ENCODE measurements around the gene CAPNS2. TPM values are rescaled to one million over a fixed set of nuclear protein-coding genes. Genes with fewer than 3 reads are reported as not detected.

The CAPNS2 gene
- total RNA-seq, 3 donors from 2014 or later: 0.41 to 0.60 (median 0.51) TPM

DNA sequence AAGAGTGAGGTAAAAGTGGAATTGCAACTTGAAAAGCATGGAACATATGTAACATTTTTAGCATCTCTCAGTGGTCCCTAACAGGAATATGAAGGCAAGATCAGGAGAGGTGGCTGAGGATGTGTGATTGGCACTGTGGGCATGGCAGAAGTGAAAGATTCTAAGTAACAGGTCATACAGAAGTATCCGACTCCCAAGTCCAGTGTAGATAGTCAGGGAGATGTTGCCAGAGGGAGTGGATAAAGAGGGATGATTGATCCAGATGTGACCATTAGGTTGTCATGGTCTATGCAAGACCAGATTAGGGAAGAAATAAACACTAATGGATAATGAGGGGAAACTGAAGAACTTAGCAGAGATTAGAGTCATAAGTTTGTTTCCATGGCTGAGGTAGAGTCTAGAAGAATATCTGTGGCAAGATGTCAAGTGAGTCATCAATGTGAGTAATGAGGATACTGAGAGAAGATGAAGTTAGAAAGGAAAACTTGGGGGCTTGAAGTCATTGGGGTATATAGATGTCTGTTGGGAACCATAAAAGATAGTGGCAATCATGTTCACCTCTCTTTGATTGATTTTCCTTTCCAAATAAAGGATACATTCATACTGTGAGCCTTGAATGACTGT is 23.9 kb upstream of the CAPNS2 start:
- intact Hi-C loops (cut with DNase I, micrococcal nuclease): loop anchor here (10.0 kb wide), 2 partner anchors 78 to 162 kb away; no protein-coding TSS in a partner anchor
- Histone ChIP-seq H3K9me3 (no peaks in the 10 kb centered on the region), H3K4me3 (no peak overlapping the region), H3K36me3 (ENCODE audit: low read depth) (no peaks in the 10 kb centered on the region), H3K4me1 (ENCODE audit: low read depth) (no peaks in the 10 kb centered on the region)
- no peak for DNase-seq
- ATAC-seq: no peak
- TF ChIP-seq, protein P1, sequence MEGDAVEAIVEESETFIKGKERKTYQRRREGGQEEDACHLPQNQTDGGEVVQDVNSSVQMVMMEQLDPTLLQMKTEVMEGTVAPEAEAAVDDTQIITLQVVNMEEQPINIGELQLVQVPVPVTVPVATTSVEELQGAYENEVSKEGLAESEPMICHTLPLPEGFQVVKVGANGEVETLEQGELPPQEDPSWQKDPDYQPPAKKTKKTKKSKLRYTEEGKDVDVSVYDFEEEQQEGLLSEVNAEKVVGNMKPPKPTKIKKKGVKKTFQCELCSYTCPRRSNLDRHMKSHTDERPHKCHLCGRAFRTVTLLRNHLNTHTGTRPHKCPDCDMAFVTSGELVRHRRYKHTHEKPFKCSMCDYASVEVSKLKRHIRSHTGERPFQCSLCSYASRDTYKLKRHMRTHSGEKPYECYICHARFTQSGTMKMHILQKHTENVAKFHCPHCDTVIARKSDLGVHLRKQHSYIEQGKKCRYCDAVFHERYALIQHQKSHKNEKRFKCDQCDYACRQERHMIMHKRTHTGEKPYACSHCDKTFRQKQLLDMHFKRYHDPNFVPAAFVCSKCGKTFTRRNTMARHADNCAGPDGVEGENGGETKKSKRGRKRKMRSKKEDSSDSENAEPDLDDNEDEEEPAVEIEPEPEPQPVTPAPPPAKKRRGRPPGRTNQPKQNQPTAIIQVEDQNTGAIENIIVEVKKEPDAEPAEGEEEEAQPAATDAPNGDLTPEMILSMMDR (IDR thresholded peaks at IDR 0.05): no peak

DNA sequence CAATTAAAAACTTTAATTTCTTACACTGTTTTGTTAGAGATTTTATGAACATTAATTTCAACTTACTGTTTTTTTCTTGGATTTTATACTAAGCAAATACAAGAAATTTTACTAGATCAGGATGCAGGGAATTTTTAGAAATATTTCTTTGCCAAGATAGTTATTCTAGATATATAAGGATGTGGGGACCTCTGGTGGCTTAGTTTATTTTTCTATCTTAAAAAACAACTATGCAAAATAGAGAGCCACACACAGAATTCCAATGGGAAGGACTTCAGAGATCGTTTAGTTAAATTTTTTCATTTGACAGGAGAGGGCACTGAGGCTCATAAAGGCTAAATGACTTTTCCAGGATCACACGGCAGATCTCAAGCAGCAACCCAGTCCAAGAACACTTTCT is 23.0 kb upstream of the CAPNS2 start:
- no peaks in the 10 kb centered on the region for H3K4me1 ChIP-seq (ENCODE audit: low read depth)
- no peaks in the 10 kb centered on the region for H3K36me3 ChIP-seq (ENCODE audit: low read depth)
- H3K4me3 ChIP-seq: no peak overlapping the region
- no peaks in the 10 kb centered on the region for H3K9me3 ChIP-seq
- DNase-seq: no peak
- no peak for ATAC-seq
- intact Hi-C loops (cut with DNase I, micrococcal nuclease): loop anchor here (10.0 kb wide), 2 partner anchors 79 to 161 kb away; no protein-coding TSS in a partner anchor
- TF ChIP-seq, protein P1 (IDR thresholded peaks at IDR 0.05): no peak

DNA sequence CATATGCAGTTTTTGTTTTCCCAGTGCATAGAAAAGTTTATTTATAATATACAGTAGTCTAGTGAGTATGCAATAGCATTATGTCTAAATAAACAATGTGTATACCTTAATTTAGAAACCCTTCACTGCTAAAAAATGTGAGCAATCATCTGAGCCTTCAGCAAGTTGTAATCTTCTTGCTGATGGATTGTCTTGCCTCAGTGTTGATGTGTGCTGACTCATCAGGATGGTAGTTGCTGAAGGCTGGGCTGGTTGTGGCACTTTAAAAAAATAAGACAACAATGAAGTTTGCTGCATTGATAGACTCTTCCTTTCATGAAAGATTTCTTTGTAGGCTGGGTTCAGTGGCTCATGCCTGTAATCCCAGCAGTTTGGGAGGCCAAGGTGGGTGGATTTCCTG is 13.9 kb upstream of the CAPNS2 start:
- H3K4me3 ChIP-seq: no peak overlapping the region
- no peaks in the 10 kb centered on the region for H3K9me3 ChIP-seq
- intact Hi-C loops (cut with DNase I, micrococcal nuclease): no loop called here
- no peak for DNase-seq
- H3K36me3 ChIP-seq (ENCODE audit: low read depth): no peaks in the 10 kb centered on the region
- H3K4me1 ChIP-seq (ENCODE audit: low read depth): peaks cover 8% of the 10 kb centered on the region
- ATAC-seq: no peak
- TF ChIP-seq, protein P1 (IDR thresholded peaks at IDR 0.05): no peak

DNA sequence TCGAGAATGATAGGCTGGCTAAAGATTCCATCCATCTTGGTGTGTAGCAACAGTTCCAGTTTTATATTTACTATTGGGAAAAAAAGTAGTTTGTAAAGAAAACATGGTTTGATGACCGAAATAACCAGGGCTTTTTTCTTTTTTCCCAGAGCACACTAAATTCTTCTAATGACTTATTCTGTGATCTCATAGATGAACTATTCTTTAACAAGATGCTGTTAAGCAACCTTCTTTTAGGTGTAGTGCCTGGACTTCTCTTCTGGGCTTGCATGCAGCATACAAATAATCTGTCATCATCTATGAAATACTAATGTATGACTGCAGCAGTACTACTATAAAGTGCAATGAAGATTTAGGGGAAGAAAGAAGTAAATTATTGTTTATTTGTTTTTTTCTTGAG is 11.0 kb upstream of the CAPNS2 start:
- intact Hi-C loops (cut with DNase I, micrococcal nuclease): no loop called here
- TF ChIP-seq, protein P1 (IDR thresholded peaks at IDR 0.05): no peak
- no peak for ATAC-seq

DNA sequence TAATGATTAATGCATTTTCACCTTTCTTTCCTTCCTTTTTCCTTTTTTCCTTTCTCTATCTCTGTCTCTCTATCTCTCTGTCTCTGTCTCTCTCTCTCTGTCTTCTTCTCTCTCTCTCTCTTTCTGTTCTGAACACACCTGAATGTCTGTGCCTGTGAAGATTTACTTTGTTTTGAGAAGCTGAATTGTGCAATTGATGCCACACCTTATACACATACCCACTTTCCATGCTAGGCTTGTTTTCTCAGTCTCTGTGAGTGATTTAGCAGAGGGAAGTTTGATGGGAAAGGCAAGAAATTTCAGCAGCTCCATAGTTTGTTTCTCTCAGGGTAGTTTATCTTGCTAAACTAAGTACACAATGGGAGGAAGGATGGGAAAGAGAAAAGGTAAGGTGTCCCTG is 9.3 kb upstream of the CAPNS2 start:
- DNase-seq: no peak
- TF ChIP-seq, protein P1 (IDR thresholded peaks at IDR 0.05): no peak
- peak; percentile 77 for ATAC-seq
- Histone ChIP-seq H3K4me3 (no peak overlapping the region), H3K4me1 (ENCODE audit: low read depth) (peaks cover 12% of the 10 kb centered on the region), H3K36me3 (ENCODE audit: low read depth) (no peaks in the 10 kb centered on the region), H3K9me3 (no peaks in the 10 kb centered on the region)
- intact Hi-C loops (cut with DNase I, micrococcal nuclease): no loop called here

More for the DNA sequence above, 11.0 kb upstream of the CAPNS2 start:
- Histone ChIP-seq H3K4me3 (no peak overlapping the region), H3K9me3 (no peaks in the 10 kb centered on the region), H3K4me1 (ENCODE audit: low read depth) (peaks cover 12% of the 10 kb centered on the region), H3K36me3 (ENCODE audit: low read depth) (no peaks in the 10 kb centered on the region)
- DNase-seq: no peak
